WI38 (cell line): ENCODE results near the gene KIN.
"Not testable (repeated sequence)": the region's sequence is repeated elsewhere in the genome, so short reads cannot be mapped to it uniquely, and the experiment has no call there.

Experiments used
- H3K4me3 ChIP-seq: 2 replicates; pipeline ENCODE4 v1.5.1; 2011; ENCODE audit warnings: low read depth, mild to moderate bottlenecking, control low read depth, low read length
- TF ChIP-seq, protein P1 (sequence below): IDR thresholded peaks from 2 replicates; pipeline ENCODE4 v1.5.1; 2012; ENCODE audit warnings: low read depth, mild to moderate bottlenecking, control low read depth, low read length

Gene KIN

DNA sequence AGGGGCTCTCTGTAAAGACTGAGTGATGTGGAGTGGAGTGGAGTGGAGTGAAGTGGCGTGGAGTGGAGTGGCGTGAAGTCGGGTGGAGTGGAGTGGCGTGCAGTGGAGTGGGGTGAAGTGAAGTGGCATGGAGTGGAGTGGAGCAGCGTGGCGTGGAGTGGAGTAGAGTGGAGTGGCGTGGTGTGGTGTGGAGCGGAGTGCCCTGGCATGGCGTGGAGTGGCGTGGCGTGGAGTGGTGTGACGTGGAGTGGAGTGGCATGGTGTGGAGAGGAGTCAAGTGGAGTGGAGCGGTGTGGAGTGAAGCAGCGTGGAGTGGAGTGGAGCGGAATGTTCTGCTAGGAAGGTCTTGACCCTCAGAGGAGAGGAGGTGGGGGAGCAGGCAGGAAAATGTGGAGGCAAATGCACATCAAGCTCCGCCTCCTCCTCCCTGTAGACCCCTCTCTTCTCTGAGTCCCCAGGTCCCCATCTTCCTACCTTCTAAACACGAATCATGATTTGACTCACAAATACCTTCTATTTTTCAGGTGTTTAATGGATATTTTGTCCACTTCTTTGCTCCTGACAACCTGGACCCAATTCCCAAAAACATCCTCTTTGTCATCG is 64.8 kb downstream of the KIN start:
- TF ChIP-seq, protein P1, sequence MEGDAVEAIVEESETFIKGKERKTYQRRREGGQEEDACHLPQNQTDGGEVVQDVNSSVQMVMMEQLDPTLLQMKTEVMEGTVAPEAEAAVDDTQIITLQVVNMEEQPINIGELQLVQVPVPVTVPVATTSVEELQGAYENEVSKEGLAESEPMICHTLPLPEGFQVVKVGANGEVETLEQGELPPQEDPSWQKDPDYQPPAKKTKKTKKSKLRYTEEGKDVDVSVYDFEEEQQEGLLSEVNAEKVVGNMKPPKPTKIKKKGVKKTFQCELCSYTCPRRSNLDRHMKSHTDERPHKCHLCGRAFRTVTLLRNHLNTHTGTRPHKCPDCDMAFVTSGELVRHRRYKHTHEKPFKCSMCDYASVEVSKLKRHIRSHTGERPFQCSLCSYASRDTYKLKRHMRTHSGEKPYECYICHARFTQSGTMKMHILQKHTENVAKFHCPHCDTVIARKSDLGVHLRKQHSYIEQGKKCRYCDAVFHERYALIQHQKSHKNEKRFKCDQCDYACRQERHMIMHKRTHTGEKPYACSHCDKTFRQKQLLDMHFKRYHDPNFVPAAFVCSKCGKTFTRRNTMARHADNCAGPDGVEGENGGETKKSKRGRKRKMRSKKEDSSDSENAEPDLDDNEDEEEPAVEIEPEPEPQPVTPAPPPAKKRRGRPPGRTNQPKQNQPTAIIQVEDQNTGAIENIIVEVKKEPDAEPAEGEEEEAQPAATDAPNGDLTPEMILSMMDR, result no peak
- H3K4me3 ChIP-seq, result no peak overlapping the region

DNA sequence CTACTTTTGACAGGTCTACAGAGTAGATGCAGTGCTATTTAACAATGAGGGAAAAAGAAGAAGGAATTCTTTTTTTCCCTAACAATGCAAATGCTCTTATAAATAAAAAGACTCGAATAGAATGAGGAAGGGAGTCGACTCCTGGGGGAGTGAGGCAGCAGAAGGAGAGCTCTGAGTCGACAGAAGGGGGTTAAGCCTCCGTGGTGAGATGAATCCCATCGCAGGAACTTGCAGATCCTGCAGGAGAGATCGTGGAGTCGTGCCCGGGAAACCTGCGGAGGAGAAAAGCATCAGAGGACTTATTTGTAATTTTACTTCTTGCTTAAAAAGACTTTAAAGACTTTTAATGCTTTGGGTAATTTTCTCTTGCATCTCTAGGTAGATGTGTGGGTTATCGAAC is 67.3 kb downstream of the KIN start:
- TF ChIP-seq, protein P1, result no peak

DNA sequence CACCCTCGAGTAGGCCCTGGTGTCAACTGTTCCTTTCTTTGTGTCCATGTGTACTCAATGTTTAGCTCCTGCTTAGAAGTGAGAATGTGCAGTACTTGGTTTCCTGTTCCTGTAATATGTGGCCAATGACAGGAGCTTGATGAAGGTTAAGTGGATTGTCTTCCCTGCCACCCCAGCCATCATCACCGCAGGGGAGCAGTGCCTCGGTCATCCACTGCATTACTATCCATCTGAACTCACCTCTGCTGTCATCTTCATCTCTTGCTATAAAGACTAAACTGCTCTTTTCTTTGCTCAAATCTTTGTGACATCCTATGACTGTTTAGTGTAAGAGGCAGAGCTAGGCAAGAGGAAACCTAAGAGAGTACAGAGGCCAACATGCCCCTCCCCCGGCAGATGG is 69.1 kb downstream of the KIN start:
- TF ChIP-seq, protein P1, result no peak
- H3K4me3 ChIP-seq, result no peak overlapping the region

More for the DNA sequence above, 67.3 kb downstream of the KIN start:
- no peak overlapping the region for H3K4me3 ChIP-seq

DNA sequence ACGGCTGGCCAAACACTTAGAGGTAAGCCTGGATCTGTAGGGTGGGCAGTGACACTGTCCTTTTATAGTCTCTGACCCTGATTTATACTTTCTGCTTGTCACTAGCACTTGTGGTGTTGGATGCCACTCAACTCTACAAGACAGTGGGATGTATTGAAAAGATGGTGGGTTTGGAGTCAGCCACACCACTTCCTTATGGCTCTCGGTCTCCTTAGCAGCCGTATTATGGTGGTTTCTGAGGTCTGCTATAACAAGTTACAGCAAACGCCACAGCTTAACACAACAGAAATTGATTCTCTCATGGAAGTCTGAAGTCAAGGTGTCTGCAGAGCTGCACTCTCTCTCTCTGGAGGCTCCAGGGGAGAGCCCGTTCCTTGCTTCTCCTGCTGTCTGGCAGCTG is 70.0 kb downstream of the KIN start:
- TF ChIP-seq, protein P1, result no peak

DNA sequence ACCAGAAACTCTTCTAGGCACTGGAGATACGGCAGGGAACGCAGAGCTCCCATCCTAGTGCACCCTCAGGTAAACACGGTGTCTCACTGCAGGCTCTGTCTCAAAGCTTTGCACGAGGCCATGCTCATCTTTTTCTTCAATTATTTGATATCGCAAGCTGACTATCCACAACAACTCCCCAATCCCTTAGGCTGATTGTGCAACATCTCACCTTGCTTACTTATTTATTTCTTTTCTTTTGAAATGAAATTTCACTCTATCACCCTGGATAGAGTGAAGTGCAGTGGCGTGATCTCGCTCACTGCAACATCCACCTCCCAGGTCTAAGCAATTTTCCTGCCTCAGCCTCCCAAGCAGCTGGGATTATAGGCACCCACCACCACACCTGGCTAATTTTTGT is 72.3 kb downstream of the KIN start:
- TF ChIP-seq, protein P1, result no peak
- no peak overlapping the region for H3K4me3 ChIP-seq

More for the DNA sequence above, 70.0 kb downstream of the KIN start:
- no peak overlapping the region for H3K4me3 ChIP-seq

DNA sequence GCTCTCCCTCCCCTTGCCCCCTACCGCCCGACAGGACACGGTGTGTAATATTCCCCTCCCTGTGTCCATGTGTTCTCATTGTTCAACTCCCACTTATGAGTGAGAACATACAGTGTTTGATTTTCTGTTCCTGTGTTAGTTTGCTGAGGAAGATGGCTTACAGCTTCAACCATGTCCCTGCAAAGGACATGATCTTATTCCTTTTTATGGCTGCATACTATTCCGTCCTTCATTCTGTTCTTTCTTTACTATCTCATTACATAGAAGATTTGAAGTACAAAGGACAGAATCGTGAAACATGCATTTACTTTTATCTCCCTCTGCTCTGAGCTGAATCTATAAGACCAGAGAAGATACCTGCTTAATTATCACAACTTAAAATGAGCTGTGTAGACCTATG is 76.7 kb downstream of the KIN start:
- H3K4me3 ChIP-seq, result not testable (repeated sequence)

DNA sequence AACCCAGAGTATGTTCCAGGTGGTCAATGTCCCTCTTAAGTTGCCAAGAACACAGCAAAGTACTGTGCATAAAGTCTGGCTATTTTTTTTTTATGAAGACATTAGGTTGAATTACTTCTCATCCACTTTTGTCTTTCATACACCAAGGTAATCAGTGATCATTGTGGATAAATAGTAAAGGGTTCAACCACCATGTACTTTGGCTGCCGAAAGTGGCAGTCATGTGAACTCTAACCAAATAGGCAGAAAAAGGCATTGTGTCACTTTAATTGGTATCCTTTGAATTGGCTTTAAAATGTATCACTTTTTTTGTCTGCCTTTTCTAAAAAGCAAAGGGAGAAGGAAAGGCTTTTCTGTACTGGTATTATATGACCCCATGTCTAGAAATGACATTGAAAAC is 77.3 kb downstream of the KIN start:
- TF ChIP-seq, protein P1, result no peak
- no peak overlapping the region for H3K4me3 ChIP-seq

DNA sequence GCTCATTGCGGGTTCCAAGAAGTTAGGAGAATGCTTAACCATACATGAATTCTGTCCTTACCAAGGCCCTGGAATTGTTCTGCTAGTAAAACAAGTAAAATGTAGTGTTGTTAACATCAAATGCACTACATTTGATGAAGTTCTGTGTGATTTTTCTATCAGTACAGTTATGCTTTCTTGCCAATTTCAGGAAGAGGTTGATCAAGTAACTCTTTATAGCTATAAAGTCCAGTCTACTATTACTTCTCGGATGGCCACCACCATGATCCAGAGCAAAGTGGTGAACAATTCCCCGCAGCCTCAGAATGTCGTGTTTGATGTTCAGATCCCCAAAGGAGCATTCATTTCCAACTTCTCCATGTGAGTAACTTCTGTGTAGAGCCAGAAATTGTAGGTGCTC is 79.0 kb downstream of the KIN start:
- H3K4me3 ChIP-seq, result no peak overlapping the region
- TF ChIP-seq, protein P1, result no peak
